OCI-LY7 (cell line): ENCODE data around the gene TRMT44. TPM values are rescaled to one million over a fixed set of nuclear protein-coding genes. Genes with fewer than 3 reads are reported as not detected.

Experiments
- BruUV-seq: library from RNA; stranded (reverse); fragments of 400-500 nt; replicated peaks from 2 replicates; lab custom pipeline; 2021; lab: Mats Ljungman, UMichigan
- CTCF ChIA-PET: fragments of 300-600 bp; sonication (Branson Sonifier 250); formaldehyde crosslinking; loops from one replicate; lab custom pipeline; 2022; ENCODE audit warnings: antibody characterized with exemption; ENCODE audit not compliant: unreplicated experiment; lab: Charles Lee
- POLR2A ChIA-PET: fragments of 300-600 bp; sonication (Branson Sonifier 250); formaldehyde crosslinking; loops from one replicate; lab custom pipeline; 2022; ENCODE audit warnings: antibody characterized with exemption; lab: Charles Lee
- DNase-seq: peaks from one replicate; pipeline ENCODE4 v3.0.0-alpha.2; 2015; ENCODE audit warnings: low spot score
- H2AFZ ChIP-seq: fragments of 200-600 bp; sonication (generic), shearing (Covaris generic); 2 replicates; pipeline ENCODE4 v1.6.1; 2014; ENCODE audit warnings: mild to moderate bottlenecking, antibody characterized with exemption, low read length, moderate library complexity
- H3K27ac ChIP-seq: fragments of 200-600 bp; sonication (generic); 2 replicates; pipeline ENCODE4 v1.5.1; 2014; ENCODE audit warnings: mixed run types, low read depth, mild to moderate bottlenecking, moderate library complexity, low read length, inconsistent platforms; ENCODE audit not compliant: poor library complexity, severe bottlenecking
- H3K36me3 ChIP-seq: fragments of 200-600 bp; sonication (generic); 2 replicates; pipeline ENCODE4 v1.6.1; 2014; ENCODE audit warnings: mild to moderate bottlenecking, antibody characterized with exemption, low read length, moderate library complexity, mixed read lengths; ENCODE audit not compliant: insufficient read depth
- H3K4me1 ChIP-seq: fragments of 200-600 bp; sonication (generic); 2 replicates; pipeline ENCODE4 v1.5.1; 2014; ENCODE audit warnings: mild to moderate bottlenecking, low read length; ENCODE audit not compliant: insufficient read depth, poor library complexity, severe bottlenecking
- H3K4me2 ChIP-seq: fragments of 200-600 bp; sonication (generic); 2 replicates; pipeline ENCODE4 v1.6.1; 2014; ENCODE audit warnings: mild to moderate bottlenecking, low read length
- H3K4me3 ChIP-seq: fragments of 200-600 bp; sonication (generic); 2 replicates; pipeline ENCODE4 v1.5.1; 2014; ENCODE audit warnings: mild to moderate bottlenecking, low read depth, low read length; ENCODE audit not compliant: poor library complexity, severe bottlenecking
- H3K79me2 ChIP-seq: fragments of 200-600 bp; sonication (generic); 2 replicates; pipeline ENCODE4 v1.6.1; 2016; ENCODE audit warnings: low read depth, mild to moderate bottlenecking, low read length, moderate library complexity, mixed read lengths; ENCODE audit not compliant: insufficient read depth
- H3K9me2 ChIP-seq: fragments of 200-600 bp; sonication (generic); 2 replicates; pipeline ENCODE4 v1.6.1; 2016; ENCODE audit warnings: mild to moderate bottlenecking, low read length, mixed read lengths; ENCODE audit not compliant: insufficient read depth
- H3K9me3 ChIP-seq: fragments of 200-600 bp; sonication (generic); 2 replicates; pipeline ENCODE4 v1.6.1; 2014; ENCODE audit warnings: mild to moderate bottlenecking, mixed run types, low read length, mixed read lengths
- H4K20me1 ChIP-seq: fragments of 200-600 bp; sonication (generic); 2 replicates; pipeline ENCODE4 v1.6.1; 2014; ENCODE audit warnings: mild to moderate bottlenecking, antibody characterized with exemption, low read length, moderate library complexity, mixed read lengths; ENCODE audit not compliant: insufficient read depth
- EZH2phosphoT487 ChIP-seq: fragments of 200-600 bp; sonication (generic); IDR thresholded peaks from 2 replicates; pipeline ENCODE4 v1.6.1; 2018; ENCODE audit warnings: low read depth, borderline replicate concordance, mild to moderate bottlenecking, mixed run types, antibody characterized with exemption, low read length, moderate library complexity, mixed read lengths
- intact Hi-C: fragments of 100-400 bp; cut with micrococcal nuclease; formaldehyde crosslinking; loops from one replicate; pipeline ENCODE4 v1.10.0; 2022; ENCODE audit not compliant: unreplicated experiment
- total RNA-seq, 2 experiments: library from RNA; depleted of rRNA in 1 of 2; stranded (reverse); fragments of >200 nt in 1 of 2; shearing (Covaris generic) in 1 of 2; gene quantifications; 2 replicates each; pipeline ENCODE4 v1.2.3, GENCODE V29; 2014 to 2022
- TF ChIP-seq, protein P1 (sequence below): fragments of 200-600 bp; sonication (generic); conservative IDR thresholded peaks from 2 replicates; pipeline ENCODE4 v1.5.1; 2014; ENCODE audit warnings: mild to moderate bottlenecking, antibody characterized with exemption, low read length, moderate library complexity, mixed read lengths

The TRMT44 gene
- total RNA-seq, 2 experiments from 2014 or later, result 23.0 to 28.3 TPM

DNA sequence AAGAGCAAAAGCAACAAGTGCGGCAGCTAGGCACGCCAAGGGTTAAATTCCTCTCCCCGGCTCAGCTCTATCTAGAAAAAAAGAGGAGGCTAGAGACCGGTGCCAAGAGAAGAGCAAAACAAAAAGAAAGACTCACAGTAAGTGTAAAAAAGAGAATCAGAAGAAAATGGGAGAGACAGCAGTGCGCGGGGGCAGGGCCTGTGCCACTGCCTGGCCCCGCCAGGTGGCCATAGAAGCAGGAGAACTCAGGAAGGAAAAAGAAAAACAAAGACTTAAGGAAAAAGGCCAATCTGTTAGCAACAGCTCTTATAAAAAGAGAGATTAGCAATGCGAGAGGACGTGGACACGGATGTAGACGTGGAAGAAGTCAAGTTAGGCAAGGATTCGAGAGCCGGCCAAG, 3.3 kb upstream of the TRMT44 start:
- TF ChIP-seq, protein P1, sequence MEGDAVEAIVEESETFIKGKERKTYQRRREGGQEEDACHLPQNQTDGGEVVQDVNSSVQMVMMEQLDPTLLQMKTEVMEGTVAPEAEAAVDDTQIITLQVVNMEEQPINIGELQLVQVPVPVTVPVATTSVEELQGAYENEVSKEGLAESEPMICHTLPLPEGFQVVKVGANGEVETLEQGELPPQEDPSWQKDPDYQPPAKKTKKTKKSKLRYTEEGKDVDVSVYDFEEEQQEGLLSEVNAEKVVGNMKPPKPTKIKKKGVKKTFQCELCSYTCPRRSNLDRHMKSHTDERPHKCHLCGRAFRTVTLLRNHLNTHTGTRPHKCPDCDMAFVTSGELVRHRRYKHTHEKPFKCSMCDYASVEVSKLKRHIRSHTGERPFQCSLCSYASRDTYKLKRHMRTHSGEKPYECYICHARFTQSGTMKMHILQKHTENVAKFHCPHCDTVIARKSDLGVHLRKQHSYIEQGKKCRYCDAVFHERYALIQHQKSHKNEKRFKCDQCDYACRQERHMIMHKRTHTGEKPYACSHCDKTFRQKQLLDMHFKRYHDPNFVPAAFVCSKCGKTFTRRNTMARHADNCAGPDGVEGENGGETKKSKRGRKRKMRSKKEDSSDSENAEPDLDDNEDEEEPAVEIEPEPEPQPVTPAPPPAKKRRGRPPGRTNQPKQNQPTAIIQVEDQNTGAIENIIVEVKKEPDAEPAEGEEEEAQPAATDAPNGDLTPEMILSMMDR, result no peak
- DNase-seq, result no peak
- Histone ChIP-seq H3K79me2 (peaks cover 46% of the 10 kb centered on the region), H3K27ac (no peak overlapping the region), H3K9me3 (no peaks in the 10 kb centered on the region), H3K9me2 (no peaks in the 10 kb centered on the region), H3K4me3 (no peak overlapping the region), H4K20me1 (peaks cover 6% of the 10 kb centered on the region), H3K4me2 (no peak overlapping the region), H3K36me3 (no peaks in the 10 kb centered on the region), H2AFZ (no peak overlapping the region), H3K4me1 (peaks cover 50% of the 10 kb centered on the region)
- intact Hi-C loops, result no loop called here
- no TSS peak for BruUV-seq
- POLR2A ChIA-PET, result interaction anchor here (0.7 kb wide), 1 partner anchor 9 kb away, joined by 6 read pairs; no protein-coding TSS in a partner anchor
- CTCF ChIA-PET, result interaction anchor here (1.4 kb wide), 1 partner anchor 8 kb away, joined by 3 read pairs; no protein-coding TSS in a partner anchor

DNA sequence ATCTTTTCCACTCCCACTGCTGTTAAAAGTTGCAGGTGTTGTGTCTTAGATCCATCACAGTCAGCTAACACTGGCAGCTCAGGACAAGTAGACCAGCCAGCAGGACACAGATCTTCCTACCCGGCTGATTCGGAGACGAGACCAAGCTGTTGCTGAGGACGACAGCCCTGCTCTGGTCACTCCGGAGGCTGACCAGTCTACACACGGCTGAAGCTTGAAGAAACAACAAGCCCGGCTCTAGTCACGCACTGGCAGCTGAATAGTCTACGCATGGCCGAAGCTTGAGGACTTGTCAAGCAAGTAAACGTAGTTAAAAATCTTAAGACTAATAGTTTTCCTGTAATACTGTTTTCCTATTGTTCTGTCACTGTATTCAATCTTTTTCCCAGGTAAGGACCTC, 1.8 kb upstream of the TRMT44 start:
- ChIA-PET POLR2A (no interaction called here), CTCF (interaction anchor here (1.0 kb wide), 1 partner anchor 10 kb away, joined by 3 read pairs; no protein-coding TSS in a partner anchor)
- intact Hi-C loops, result no loop called here
- Histone ChIP-seq H3K36me3 (peaks cover 8% of the 10 kb centered on the region; the same call in 1 of the 2 replicates), H2AFZ (no peak overlapping the region), H3K9me2 (no peaks in the 10 kb centered on the region), H3K4me1 (peaks cover 63% of the 10 kb centered on the region), H3K27ac (no peak overlapping the region), H3K79me2 (peaks cover 58% of the 10 kb centered on the region), H4K20me1 (peaks cover 10% of the 10 kb centered on the region), H3K4me2 (peak overlapping the region; percentile 97), H3K4me3 (peak overlapping the region; percentile 98), H3K9me3 (no peaks in the 10 kb centered on the region)
- no TSS peak for BruUV-seq
- TF ChIP-seq, protein P1, result no peak
- no peak for TF ChIP-seq EZH2phosphoT487
- no peak for DNase-seq

DNA sequence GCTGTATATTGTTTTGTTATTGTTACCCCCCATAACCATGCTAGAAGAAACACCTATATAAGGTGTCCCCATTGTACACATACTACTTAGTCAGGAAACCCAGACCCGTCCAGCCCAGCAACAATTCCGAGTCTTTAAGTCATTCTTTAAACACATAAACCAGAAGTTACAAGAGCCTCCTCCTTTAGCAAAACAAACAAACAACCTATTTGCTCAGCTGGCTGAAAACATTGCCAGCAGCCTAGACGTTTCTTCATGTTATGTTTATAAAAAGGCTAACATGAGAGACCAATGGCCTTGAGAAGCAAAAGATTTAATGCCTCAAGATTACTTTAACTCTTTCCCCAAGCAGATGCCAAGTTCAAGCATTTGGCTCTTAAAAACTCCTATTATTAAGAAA, 1.4 kb upstream of the TRMT44 start:
- BruUV-seq, result no TSS peak
- CTCF ChIA-PET, result interaction anchor here (1.0 kb wide), 1 partner anchor 10 kb away, joined by 3 read pairs; no protein-coding TSS in a partner anchor
- DNase-seq, result no peak
- peak overlapping the region; percentile 97 for H3K4me2 ChIP-seq
- peaks cover 63% of the 10 kb centered on the region for H3K79me2 ChIP-seq
- 0 out of 2 replicates have a peak overlapping the region, but pooled peaks have one; percentile 92 for H2AFZ ChIP-seq
- H3K9me3 ChIP-seq, result no peaks in the 10 kb centered on the region
- H3K27ac ChIP-seq, result no peak overlapping the region
- peaks cover 10% of the 10 kb centered on the region for H4K20me1 ChIP-seq
- intact Hi-C loops, result no loop called here
- H3K4me3 ChIP-seq, result peak overlapping the region; percentile 98
- peaks cover 66% of the 10 kb centered on the region for H3K4me1 ChIP-seq
- H3K36me3 ChIP-seq, result peaks cover 8% of the 10 kb centered on the region; the same call in 1 of the 2 replicates
- POLR2A ChIA-PET, result no interaction called here
- no peak for TF ChIP-seq EZH2phosphoT487
- TF ChIP-seq, protein P1, result no peak
- H3K9me2 ChIP-seq, result no peaks in the 10 kb centered on the region
